ENCODE data around the gene OOSP2. TPM values are rescaled to one million over a fixed set of nuclear protein-coding genes. Genes with fewer than 3 reads are reported as not detected.

The OOSP2 gene
- not detected in 2 replicates for total RNA-seq (ENCODE audit: low replicate concordance)

DNA sequence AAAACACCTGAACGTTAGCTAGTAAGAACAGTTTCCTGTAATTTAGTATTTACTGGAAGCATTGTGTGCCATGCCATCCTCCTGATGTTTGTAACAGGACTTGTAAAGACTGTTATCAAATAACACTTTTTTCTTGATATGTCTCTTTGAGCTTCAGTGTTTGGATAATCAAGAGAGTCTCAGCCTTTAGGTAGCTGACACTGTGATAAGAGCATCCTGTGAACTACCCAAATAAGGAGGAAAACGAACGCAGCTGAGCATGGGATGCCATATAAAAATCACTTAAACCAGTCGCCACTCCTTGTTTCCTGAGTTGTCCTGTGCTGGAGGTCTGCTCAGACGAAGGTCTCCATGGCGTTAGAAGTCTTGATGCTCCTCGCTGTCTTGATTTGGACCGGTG, at the start of gene OOSP2:
Gene OOSP2 (plus strand): TSS at position 301 of the 400 bp plus-strand sequence. CDS start 51 bp downstream, at position 352.

DNA sequence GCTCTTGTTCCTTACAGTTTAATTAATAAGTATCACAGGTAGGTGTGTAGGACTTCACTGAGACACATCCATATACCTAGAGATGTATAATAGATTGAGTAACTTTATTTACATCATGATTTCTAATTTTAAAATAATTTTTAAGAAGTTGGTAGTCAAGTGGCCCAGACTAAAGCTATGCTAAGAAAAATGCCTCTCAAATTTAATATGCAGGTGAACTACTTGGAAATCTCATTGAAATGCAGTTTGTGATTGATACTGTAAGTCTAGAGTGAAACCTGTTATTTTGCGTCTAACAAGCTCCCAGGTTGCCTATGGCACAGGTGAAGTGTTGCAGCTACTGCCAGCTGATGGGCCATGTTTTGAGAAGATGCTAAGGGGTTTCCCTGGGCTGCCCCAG, 23.3 kb upstream of the OOSP2 start, which contains the start of gene OOSP4B:
Gene OOSP4B (plus strand): TSS at position 301 of the 400 bp plus-strand sequence.

GRCh38 chr11:60056349-60056969, 16.2 kb downstream of the OOSP2 start, which contains the start of gene MS4A3:
Gene MS4A3, plus strand, starts transcription at chr11:60056665. Its CDS starts 4,496 bp downstream, at chr11:60061161.

DNA sequence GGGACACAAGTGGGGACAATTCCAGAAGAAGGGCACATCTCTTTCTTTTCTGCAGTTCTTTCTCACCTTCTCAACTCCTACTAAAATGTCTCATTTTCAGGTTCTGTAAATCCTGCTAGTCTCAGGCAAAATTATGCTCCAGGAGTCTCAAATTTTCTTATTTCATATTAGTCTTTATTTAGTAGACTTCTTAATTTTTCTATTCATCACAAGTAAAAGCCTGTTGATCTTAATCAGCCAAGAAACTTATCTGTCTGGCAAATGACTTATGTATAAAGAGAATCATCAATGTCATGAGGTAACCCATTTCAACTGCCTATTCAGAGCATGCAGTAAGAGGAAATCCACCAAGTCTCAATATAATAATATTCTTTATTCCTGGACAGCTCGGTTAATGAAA, 48.2 kb downstream of the OOSP2 start, which contains the start of gene MS4A2:
Gene MS4A2 (plus strand): TSS at position 301 of the 400 bp plus-strand sequence. CDS start 102 bp downstream, outside the sequence.

Other genes with a start within 250 kb of the OOSP2 start
- gene MRPL16, start 229.6 kb upstream of the OOSP2 start, total RNA-seq (ENCODE audit: low replicate concordance), result 30.5 and 35.3 TPM in 2 replicates
- gene CBLIF, start 194.9 kb upstream of the OOSP2 start, total RNA-seq (ENCODE audit: low replicate concordance), result not detected in 2 replicates
- gene TCN1, start 173.9 kb upstream of the OOSP2 start, total RNA-seq (ENCODE audit: low replicate concordance), result not detected in 2 replicates
- gene OOSP3, start 161.6 kb upstream of the OOSP2 start, total RNA-seq (ENCODE audit: low replicate concordance), result not detected in 2 replicates
- not detected in 2 replicates for gene OOSP1, start 102.0 kb upstream of the OOSP2 start, total RNA-seq (ENCODE audit: low replicate concordance)
- gene OOSP4A, start 76.4 kb upstream of the OOSP2 start, total RNA-seq (ENCODE audit: low replicate concordance), result not detected in 2 replicates
- gene OOSP4B, start 23.2 kb upstream of the OOSP2 start, total RNA-seq (ENCODE audit: low replicate concordance), result not detected in 2 replicates
- gene MS4A3, start 16.3 kb downstream of the OOSP2 start, total RNA-seq (ENCODE audit: low replicate concordance), result not detected in 2 replicates
- not detected in 2 replicates for gene MS4A2, start 48.3 kb downstream of the OOSP2 start, total RNA-seq (ENCODE audit: low replicate concordance)
- not detected in 2 replicates for gene MS4A6A, start 142.7 kb downstream of the OOSP2 start, total RNA-seq (ENCODE audit: low replicate concordance)
- not detected in 2 replicates for gene MS4A4E, start 202.7 kb downstream of the OOSP2 start, total RNA-seq (ENCODE audit: low replicate concordance)
- gene MS4A4A, start 240.3 kb downstream of the OOSP2 start, total RNA-seq (ENCODE audit: low replicate concordance), result not detected in 2 replicates